Fibroblast of skin of abdomen (primary cell): Measurements from ENCODE around the gene ATP12A.
"Not testable (repeated sequence)": the region's sequence is repeated elsewhere in the genome, so short reads cannot be mapped to it uniquely, and the experiment has no call there.

Experiments used
- DNase-seq: peaks from one replicate; pipeline ENCODE4 v3.0.0-alpha.2; 2013

ATP12A gene

DNA sequence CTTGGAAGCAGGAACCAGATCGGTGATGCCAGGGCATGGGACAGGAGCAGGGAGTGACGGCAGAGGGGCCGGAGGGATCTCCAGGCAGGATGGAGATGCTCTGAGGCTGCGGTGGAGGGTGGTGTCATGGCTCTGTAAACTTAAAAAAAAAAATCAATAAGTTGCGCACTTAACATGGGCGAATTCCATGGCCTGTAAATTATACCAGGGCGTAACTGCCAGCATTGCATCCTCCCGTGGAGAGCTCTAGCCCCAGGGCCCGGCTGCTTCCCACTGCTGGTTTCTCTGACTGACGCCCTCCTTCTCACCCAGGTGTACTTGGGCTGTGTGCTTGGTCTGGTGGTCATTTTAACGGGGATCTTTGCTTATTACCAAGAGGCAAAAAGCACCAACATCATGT lies 8.7 kb downstream of the ATP12A start:
- no peak for DNase-seq

DNA sequence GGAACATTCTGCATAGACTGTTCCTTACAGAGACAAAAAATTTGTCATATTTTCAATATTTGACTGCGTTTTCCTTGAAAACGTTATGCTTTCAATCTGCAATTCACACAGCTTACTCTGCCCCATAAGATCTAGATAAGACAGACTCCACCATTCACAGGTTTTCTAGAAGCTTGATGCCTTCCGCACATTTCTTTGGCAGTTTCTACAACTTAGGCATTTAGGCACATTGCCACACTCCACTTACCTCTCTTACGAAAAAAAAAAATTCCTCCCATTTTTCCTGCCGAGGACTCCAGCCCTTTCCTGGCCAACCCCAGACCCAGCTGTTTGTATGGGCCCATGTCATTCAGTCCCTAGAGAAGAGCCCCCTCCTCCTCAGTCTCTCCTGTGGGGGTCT lies 11.2 kb downstream of the ATP12A start:
- DNase-seq: no peak

DNA sequence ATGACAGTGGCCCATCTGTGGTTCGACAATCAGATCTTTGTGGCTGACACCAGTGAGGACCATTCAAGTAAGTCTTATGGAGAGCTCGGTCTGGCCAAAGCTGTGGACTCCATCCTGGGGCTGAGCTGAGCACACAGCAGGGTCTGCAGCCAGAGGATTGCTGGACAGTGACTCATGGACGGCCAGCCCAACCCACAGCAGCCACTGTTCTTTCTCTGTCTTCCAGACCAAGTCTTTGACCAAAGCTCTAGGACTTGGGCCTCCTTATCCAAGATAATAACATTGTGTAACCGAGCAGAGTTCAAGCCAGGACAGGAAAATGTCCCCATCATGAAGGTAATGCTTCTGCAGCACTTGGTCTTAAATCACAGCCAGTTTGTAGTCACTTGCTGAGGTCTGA lies 12.4 kb downstream of the ATP12A start:
- DNase-seq: peak; percentile 24

DNA sequence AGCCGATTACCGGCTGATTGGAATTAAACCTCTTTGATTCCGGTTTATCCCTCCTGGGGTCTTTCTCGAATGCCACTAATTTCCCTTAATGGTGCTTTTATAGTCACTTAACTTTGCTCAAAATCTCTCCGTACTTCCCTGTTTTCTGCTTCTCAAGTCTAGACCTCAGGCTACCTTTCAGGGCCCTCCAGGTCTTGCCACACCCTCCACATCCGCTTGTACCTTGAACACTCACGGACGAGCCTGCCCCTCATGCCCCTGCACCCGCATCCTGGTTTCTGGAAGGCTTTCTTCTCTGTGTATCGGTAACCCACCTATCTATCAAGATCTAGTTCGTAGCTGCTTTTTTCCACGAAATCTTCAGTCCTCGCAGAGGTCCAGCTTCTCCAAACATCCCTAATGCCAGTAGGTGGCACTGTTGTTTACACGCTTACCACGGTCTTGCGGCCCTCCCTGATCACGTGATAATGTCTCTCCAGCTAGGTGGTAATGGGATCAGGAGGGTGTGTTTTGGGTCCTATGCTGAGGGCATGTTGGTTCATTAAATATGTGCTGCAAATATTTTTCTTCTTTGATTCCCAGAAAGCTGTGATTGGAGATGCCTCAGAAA lies 13.8 kb downstream of the ATP12A start:
- DNase-seq: peak; percentile 44

DNA sequence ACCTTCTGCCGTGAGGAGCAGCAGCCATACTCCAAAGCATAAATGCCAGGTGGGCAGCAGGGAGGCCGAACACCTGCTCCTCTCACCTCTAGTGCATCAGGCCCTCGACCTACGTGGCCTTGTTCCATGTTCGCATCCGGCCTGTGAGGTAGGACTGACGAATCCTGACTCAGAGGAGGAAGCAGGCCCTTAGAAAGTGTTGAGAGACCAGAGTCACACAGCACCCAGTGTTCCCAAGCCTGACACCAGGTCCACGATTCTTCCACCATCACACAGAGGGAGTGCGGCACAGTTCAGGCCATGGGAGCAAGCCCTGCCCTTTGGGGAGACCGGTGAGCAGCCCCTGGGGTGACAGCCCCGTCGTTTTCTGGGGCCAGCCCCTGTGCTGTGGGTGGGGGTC lies 14.7 kb downstream of the ATP12A start:
- DNase-seq: no peak

DNA sequence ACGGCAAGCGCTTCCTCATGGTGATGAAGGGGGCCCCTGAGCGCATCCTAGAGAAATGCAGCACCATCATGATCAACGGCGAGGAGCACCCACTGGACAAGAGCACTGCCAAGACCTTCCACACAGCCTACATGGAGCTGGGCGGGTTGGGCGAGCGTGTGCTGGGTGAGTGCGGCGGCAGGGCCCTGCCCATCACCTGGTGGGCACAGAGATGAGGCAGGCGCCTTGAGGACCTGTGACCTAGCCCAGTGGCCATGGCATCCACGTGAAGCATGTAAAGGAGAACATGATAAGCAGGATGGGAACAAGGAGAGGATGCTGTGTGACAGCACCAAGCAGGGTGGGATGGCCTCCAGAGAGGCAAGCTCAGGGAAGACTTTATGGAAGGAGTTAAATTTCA lies 18.5 kb downstream of the ATP12A start:
- no peak for DNase-seq

DNA sequence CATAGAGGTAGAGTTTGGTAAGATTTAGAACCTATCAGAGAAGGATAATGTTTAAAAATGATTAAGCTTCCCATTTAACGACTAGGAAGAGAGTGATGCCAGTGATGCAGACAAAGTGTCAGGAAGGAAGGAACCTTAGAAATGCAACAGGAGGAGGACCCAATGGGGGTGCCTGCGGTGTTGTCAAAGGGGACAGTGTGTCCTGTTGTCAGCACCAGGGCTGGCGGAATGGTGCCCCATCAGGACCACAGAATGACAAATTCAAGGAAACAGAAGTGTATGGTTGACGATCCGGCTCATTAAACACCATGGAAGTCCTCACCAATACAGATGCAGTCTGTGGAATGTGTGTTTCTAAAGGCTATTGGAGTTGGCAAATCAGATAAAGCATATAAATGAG lies 19.3 kb downstream of the ATP12A start:
- no peak for DNase-seq

DNA sequence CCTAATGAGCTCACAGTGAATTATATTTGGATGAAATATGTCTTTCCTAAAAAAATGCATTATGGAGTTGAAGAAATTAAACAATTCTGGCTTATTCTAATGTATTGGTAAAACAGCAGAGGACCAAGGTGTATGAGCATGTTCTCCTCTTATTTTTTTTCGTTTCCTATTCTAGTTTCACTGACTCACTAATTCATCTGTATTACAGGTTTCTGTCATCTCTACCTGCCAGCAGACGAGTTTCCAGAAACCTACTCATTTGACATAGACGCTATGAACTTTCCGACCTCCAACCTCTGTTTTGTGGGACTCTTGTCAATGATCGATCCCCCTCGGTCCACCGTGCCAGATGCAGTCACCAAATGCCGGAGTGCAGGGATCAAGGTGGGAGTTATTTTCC lies 20.3 kb downstream of the ATP12A start:
- DNase-seq: no peak

DNA sequence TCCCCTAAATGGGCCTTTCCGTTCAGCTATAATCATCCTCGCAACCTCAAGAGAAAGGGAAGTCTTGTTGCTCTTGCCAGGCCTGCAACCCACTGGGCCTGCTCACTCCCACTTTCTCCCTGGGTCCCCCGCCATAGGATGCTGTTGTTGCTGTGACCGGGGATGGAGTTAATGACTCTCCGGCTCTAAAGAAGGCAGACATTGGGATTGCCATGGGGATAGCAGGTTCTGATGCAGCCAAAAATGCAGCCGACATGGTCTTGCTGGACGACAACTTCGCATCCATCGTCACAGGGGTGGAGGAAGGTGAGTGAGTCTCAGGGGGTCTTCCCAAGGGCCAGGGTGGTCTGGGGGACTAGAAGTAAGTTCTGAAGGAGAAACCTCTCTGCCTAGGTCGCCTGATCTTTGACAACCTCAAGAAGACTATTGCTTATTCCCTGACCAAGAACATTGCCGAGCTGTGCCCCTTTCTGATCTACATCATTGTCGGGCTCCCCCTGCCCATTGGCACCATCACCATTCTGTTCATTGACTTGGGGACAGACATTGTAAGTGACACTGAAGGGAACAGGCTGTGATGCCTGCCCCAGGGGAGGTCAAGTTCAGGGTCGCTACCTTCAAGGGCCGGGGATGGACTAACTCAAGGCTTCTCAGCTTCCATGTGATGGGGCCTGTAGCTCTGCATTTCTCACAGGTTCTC lies 26.8 kb downstream of the ATP12A start:
- DNase-seq: no peak

DNA sequence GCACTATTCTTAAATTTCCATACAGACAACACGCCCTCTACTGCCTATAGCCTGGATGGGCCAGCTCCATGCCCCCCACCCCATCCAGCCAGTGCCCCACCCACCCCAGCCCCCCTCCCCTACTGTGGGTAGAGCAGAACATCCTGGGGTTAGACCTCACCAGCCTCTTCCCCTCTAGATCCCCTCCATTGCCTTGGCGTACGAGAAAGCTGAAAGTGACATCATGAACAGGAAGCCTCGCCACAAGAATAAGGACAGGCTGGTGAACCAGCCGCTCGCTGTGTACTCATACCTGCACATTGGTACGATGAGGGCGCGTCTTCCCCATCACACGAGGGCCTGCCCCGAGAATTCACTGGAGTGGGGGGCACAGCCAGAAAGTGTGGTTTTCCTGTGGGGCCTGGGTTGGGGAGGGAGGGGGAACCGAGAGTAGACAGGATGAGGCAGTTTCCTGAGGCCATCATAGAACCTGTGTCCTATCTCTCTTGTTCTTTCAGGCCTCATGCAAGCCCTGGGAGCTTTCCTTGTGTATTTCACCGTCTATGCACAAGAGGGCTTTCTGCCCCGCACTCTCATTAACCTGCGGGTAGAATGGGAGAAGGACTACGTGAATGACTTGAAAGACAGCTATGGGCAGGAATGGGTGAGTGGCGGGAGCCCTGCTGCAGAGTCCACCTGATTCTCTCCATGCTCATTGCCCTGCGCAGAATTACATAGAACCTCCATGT lies 29.1 kb downstream of the ATP12A start:
- no peak for DNase-seq

DNA sequence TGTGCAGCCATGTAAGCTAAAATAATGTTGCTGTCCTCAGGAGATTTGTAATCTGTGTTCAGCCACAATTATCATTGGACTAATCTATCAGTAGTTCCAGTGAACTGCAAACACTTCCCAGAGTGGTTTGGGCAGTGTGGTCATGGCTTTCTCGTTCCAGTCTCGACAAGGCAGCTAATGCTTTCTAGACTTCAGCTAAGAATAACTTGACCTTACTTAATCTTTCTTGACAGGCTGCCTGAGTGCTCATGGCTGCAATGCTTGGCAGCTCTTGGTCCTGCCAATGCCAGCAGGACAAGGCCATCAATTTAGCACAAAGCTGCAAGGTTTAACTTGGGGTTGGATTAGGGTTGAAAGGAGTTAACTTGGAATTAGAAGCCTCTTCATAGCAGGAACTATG lies 32.8 kb downstream of the ATP12A start:
- no peak for DNase-seq

DNA sequence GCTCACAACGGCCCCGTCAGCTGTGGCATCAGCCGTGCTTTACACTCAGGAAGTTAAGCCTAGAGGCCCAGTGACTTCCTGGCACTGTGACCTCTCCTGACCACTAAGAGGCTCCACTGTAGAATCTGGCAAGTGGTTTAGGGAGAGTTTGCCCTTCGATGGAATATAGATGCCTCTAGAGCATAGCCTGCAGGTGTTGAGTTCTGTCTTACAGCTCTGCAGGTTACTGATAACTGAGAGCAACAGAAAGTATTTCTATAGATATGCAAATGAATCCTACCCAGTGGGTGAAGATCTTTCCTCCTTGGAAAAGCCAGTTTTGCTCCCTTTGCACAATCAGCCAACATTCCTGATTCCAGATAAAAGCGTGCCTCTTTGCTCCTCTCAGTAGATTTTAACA lies 35.8 kb downstream of the ATP12A start:
- DNase-seq: no peak

DNA sequence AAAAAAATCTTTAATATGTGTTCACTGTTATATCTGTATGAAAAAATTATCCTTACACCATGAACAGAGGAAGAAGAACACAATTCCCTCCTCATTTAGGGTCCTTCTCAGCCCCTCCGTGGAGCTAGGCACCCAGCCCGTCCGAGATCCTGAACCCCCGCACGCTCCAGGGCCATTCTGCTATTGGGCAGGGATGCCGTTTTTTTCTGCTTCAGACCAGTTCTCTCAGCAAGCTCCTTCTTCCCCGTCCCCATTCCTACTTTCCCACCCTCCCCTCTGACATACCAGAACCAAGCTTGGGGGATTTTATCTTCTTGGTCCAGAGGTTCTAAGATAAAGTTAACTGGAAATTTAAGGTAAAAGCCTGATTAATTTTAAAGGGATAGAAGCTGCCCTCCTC lies 36.2 kb downstream of the ATP12A start:
- DNase-seq: no peak

DNA sequence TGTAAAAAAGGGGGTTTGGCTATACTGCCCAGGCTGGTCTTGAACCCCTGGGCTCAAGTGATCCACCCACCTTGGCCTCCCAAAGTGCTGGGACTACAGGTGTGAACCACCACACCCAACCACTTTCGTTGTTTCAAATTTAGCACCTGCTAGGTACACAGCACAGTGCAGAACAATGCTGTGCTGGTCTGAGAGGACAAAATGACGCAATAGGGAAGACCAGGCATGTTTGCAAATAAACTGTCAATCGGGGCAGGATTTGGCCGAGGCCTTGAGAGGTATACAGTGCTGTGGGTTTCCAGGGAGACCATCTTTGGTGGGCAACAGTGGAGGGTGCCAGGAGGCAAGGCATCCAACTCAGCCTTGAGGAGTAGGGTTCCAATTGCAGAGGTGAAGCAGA lies 37.0 kb downstream of the ATP12A start:
- DNase-seq: no peak

DNA sequence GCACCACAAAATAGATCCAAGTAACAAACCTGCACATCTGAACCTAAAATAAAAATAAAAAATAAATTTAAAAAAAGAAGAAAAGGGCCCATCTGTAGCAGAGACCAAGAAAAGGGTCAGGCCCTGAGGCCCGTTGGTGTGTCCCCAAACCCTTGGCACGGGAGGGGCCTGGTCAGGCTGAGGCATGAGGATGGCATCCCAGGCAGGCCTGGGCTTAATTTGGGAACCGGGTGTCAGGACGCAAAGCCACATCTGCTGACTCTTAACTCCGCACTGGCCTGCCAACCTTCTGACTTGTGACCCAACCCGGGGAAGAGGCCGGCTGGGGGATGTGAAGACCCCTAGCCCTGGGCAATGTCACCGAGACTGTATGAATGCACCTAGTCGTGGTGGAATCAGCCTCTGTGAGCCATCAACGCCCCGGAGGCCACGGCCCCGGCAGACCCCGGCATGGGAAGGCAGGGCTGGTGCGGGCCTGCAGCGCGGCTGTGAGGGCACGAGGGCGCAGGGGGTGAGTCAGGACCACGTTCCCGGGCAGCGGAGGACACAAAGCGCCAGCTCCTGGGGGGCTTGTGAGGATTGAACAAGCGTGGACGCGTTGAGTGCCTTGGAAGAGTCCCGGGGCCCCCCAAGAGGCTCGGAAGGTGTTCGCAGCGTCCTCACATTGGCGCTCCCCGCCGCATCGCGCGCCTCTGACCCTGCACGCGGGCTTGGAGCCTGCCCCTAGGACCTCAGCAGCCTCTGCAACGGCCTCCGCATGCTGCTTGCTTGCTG lies 38.2 kb downstream of the ATP12A start:
- no peak for DNase-seq

DNA sequence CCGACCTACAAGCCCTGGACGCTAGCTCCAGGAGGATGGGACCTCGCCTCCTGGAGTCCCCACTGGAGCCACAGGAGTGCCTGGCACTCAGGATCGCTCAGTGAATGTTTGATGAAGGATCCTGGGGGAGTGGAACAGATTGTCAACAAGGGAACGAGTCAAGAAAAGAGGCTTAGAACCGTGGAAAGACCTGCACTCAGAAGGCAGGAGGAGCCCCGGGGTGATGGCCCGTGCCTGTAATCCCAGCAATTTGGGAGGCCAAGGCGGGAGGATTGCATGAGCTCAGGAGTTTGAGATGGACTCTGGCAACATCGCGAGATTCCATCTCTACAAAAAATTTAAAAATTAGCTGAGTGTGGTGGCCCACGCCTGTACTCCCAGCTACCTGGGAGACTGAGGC lies 38.9 kb downstream of the ATP12A start:
- no peak for DNase-seq

DNA sequence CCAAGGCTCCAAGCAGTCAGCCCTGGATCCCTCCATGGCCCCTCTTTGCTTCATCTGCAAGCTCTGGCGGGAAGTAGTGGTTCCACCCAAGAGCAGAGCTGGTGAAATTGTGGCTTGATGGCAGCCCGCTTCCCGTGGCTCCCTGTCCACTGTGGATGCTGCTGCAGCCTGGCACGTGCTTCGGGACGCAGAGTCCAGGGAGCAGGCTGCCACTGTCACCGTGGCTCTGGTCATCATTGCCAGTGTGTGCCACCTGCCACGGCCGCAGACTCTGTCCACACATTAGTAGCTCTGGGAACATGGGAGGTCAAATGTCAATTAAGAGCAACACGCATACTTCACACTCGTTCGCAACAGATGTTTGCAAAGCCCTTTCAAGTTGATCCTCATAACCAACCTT lies 43.0 kb downstream of the ATP12A start:
- DNase-seq: no peak

DNA sequence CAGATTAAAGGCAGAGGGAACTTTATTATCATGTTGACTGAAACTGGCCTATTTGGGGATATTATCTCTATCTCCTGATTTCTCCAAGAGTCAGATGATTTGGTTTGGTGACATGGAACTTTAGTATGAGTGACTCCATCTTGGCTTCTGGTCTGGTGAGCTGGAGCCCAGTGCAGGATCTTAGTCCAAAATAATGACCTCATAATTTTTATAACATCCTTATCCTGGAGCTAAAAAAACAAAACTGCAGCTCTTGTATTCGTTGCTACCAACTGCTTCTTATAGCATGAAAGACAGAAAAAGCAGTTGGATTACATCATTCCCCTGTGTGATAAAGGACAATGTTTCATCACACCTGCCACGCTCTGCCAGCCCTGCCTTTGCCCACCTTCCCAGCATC lies 44.5 kb downstream of the ATP12A start:
- no peak for DNase-seq

DNA sequence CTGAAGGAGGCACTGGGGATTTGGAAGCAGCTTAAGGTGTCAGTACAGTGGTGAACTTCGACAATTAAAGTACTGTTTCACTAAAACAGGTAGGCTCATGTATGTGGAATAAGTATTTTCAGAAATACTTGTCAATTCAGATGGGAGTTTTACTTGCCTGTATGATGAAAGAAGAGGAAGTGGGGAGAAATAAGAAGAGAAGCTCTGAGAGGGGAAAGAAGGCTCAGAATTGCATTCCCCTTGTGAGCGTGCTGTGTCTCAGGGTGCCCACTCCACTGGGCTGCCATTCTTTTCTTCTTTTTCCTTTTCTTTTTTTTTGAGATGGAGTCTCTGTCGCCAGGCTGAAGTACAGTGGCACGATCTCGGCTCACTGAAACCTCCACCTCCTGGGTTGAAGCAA lies 45.2 kb downstream of the ATP12A start:
- no peak for DNase-seq

DNA sequence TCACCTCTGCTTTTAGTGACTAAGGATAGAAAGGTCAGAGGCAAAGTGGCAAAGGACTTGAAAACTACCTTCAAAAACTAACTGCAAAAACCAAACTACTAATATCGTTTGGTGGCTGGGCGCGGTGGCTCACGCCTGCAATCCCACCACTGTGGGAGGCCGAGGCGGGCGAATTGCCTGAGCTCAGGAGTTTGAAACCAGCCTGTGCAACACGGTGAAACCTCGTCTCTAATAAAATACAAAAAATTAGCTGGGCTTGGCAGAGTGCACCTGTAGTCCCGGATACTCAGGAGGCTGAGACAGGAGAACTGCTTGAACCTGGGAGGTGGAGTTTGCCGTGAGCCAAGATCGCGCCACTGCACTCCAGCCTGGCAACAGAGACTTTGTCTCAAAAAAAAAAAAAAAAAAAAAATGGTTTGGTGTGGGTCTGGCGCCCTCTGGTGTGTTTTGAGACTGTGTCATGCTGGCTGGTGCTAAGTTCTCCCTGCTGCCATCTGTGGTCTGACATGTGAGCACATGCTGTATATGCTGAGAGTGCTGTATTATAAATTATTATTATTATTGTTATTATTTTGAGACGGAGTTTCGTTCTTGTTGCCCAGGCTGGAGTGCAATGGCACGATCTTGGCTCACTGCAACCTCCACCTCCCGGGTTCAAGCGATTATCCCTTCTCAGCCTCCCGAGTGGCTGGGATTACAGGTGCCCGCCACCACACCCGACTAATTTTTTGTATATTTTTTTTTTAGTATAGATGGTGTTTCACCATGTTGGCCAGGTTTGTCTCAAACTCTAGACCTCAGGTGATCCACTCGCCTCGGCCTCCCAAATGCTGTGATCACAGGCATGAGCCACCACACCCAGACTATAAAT lies 47.8 kb downstream of the ATP12A start:
- DNase-seq: peak; percentile 78

DNA sequence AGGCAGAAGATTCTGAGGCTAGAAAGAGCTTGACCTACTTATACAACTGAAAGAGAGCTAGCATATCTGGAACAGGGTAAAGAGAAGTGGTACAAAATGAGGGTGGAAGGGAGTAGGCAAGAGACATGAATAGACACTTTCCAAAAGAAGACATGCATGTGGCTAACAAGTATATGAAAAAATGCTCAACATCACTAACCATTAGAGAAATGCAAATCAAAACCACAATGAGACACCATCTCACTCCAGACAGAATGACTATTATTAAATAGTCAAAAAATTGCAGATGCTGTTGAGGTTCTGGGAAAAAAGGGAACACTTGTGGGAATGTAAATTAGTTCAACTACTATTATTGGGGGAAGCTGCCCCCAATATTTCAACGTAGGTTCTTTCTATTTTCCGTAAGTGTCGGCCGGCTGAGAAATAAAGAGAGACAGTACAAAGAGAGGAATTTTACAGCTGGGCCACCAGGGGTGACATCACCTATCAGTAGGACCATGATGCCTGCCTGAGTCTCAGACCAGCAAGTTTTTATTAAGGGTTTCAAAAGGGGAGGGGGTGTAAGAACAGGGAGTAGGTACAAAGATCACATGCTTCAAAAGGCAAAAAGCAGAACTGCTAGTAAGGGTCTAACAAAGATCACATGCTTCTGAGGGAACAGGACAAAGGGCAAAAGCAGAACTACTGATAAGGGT lies 50.8 kb downstream of the ATP12A start:
- not testable (repeated sequence) for DNase-seq

DNA sequence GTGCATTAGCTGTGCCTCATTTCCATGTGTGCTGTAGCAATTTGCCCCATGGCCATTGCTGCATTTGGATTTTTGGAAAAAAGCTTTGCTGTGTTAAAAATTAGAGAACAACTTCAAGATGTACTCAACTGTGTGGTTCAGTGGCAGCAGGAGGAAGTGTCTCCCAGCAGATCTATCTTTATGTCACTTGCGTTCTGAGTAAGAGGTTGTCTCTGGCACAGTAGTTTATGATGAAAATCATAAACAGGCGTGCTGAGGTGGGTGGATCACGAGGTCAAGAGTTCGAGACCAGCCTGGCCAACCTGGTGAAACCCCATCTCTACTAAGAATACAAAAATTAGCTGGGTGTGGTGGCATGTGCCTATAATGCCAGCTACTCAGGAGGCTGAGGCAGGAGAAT lies 54.7 kb downstream of the ATP12A start:
- DNase-seq: no peak
